Thyroid gland (tissue), 4 donors: ENCODE results near the gene POGLUT2. TPM values are rescaled to one million over a fixed set of nuclear protein-coding genes. Genes with fewer than 3 reads are reported as not detected.
A peak's percentile ranks its signal among the peaks of the same experiment; 100 is the strongest.

Experiments used
- DNase-seq, 2 donors: peaks; one replicate each; pipeline ENCODE4 v3.0.0-alpha.2; 2019
- H3K27ac ChIP-seq, 3 donors: fragments of 200-600 bp; sonication (generic); 1 replicate in 2 of 3; 2 replicates in 1 of 3; pipeline ENCODE4 v1.5.1; 2016 to 2019; ENCODE audit warnings: mild to moderate bottlenecking in 1 of 3, moderate library complexity in 1 of 3
- H3K27me3 ChIP-seq: fragments of 200-600 bp; sonication (generic); one replicate; pipeline ENCODE4 v1.5.1; 2019
- H3K36me3 ChIP-seq, 2 donors: fragments of 200-600 bp; sonication (generic); one replicate each; pipeline ENCODE4 v1.5.1; 2016 to 2019
- H3K4me1 ChIP-seq, 2 donors: fragments of 200-600 bp; sonication (generic); one replicate each; pipeline ENCODE4 v1.5.1; 2017 to 2019
- H3K4me3 ChIP-seq, 3 donors: fragments of 200-600 bp; sonication (generic); replicated peaks in 1 of 3; 1 replicate in 2 of 3; 2 replicates in 1 of 3; pipeline ENCODE4 v1.5.1; 2016; ENCODE audit warnings: mild to moderate bottlenecking in 1 of 3
- H3K9me3 ChIP-seq: fragments of 200-600 bp; sonication (generic); one replicate; pipeline ENCODE4 v1.5.1; 2017
- POLR2A ChIP-seq, 2 donors: fragments of 450-650 bp; IDR thresholded peaks; one replicate each; pipeline ENCODE4 v1.6.1; 2017; ENCODE audit warnings: antibody characterized with exemption in 2 of 2, mild to moderate bottlenecking in 2 of 2, moderate library complexity in 1 of 2
- WGBS, 2 donors: methylation state at CpG; one replicate each; pipeline ENCODE4 v1.1.5; 2017; 5-methylcytosine and 5-hydroxymethylcytosine counted together
- intact Hi-C: fragments of 100-400 bp; cut with DNase I; formaldehyde crosslinking; loops from one replicate; pipeline ENCODE4 v1.15.1; 2023
- total RNA-seq, 4 donors: library from RNA; depleted of rRNA; stranded (reverse); fragments of >200 nt; gene quantifications; one replicate each; pipeline ENCODE4 v1.2.3, GENCODE V29; 2016
- TF ChIP-seq, protein P1 (sequence below), 6 experiments: fragments of 200-600 bp in 3 of 6; fragments of 450-650 bp in 3 of 6; sonication (generic) in 3 of 6; IDR thresholded peaks; one replicate each; pipeline ENCODE4 v1.5.1; 2016 to 2019; ENCODE audit warnings: antibody characterized with exemption in 6 of 6, mild to moderate bottlenecking in 2 of 6, inconsistent platforms in 1 of 6, moderate library complexity in 1 of 6

The POGLUT2 gene
- total RNA-seq, 4 donors from 2014 or later, result 2.8 to 10.2 (median 3.5) TPM

DNA sequence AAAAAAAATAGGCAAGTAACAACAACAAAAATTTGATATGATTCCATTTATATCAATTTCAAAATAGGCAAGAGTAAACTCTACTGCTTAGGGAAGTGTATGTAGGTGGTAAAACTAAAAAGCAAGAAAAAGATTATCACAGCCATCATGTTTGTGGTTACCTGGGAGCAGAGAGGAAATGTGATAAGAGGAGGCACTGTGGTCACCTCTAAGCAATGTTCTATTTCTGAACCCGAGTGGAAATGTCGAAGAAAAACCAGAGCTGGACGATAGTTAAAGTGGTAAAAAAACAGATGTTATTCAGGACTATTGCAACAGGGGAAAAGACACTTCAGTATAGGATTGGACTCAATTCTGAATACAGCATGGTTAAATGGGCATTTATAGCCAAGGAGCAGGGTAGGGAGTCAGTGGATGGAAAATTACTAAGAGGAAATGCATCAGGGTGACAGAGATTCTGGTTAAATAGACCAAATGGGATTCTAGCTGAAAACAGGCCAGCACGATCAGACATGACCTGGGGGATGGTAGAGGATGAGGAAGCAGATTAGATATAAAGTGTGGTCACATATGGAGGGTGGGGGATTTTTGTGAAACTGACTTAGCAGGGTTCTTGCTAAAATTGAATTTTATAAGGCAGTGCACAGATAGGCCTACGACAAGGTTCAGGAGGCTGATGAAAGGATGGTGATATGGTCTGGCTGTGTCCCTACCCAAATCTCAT is 19.2 kb downstream of the POGLUT2 start:
- no peak overlapping the region for H3K27ac ChIP-seq
- WGBS, 2 donors, result 78 to 81% methylated on average over 5 of the region's 5 CpGs
- no peak overlapping the region for H3K4me3 ChIP-seq
- no peaks in the 10 kb centered on the region for H3K36me3 ChIP-seq
- TF ChIP-seq, protein P1, sequence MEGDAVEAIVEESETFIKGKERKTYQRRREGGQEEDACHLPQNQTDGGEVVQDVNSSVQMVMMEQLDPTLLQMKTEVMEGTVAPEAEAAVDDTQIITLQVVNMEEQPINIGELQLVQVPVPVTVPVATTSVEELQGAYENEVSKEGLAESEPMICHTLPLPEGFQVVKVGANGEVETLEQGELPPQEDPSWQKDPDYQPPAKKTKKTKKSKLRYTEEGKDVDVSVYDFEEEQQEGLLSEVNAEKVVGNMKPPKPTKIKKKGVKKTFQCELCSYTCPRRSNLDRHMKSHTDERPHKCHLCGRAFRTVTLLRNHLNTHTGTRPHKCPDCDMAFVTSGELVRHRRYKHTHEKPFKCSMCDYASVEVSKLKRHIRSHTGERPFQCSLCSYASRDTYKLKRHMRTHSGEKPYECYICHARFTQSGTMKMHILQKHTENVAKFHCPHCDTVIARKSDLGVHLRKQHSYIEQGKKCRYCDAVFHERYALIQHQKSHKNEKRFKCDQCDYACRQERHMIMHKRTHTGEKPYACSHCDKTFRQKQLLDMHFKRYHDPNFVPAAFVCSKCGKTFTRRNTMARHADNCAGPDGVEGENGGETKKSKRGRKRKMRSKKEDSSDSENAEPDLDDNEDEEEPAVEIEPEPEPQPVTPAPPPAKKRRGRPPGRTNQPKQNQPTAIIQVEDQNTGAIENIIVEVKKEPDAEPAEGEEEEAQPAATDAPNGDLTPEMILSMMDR (IDR thresholded peaks at IDR 0.05), result no peak
- TF ChIP-seq POLR2A (IDR thresholded peaks at IDR 0.05), result no peak
- H3K9me3 ChIP-seq, result no peaks in the 10 kb centered on the region
- H3K27me3 ChIP-seq, result no peaks in the 10 kb centered on the region
- no peak for DNase-seq
- H3K4me1 ChIP-seq, result no peaks in the 10 kb centered on the region
- intact Hi-C loops, result no loop called here

DNA sequence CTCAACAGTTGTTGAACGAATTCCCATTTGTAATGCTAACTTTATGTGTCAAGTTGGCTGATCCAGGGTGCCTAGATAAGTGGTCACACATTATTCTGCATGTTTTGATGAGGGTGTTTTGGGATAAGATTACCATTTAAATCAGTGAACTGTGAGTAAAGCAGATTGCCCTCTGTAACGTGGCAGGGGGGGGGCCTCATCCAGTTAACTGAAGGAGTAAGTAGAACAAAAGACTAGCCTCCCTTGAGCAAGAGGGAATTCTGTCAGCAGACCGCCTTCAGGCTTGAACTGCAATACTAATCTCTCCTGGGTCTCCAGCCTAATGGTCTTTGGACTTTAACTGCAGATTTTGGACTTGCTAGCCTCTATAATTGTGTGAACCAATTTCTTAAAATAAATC is 21.0 kb downstream of the POGLUT2 start:
- no peak overlapping the region for H3K4me3 ChIP-seq
- H3K36me3 ChIP-seq, result no peaks in the 10 kb centered on the region
- intact Hi-C loops, result no loop called here
- TF ChIP-seq, protein P1 (IDR thresholded peaks at IDR 0.05), result no peak
- no peak for TF ChIP-seq POLR2A (IDR thresholded peaks at IDR 0.05)
- no peak for DNase-seq
- no peaks in the 10 kb centered on the region for H3K9me3 ChIP-seq
- WGBS, 2 donors, result 85% methylated on average over 3 of the region's 3 CpGs
- no peaks in the 10 kb centered on the region for H3K27me3 ChIP-seq
- H3K4me1 ChIP-seq, result peaks cover 0 to 5% of the 10 kb centered on the region in 2 donors
- H3K27ac ChIP-seq, result no peak overlapping the region

DNA sequence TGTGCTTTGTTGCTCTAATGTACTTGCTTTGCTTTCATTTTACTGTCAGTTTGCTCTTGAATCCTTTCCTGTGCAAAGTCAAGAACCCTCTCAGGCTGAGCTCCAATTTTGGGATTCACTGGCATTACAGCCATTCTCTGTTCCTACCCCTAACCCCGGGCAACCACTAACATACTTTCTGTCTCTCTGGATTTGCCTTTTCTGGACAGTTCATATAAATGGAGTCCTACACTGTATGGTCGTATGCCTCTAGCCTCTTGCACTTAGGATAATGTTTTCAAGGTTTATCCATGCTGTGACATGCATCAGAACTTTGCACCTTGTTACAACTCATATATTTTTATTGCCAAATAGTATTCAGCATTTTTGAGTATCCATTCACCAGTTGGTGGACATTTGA is 22.5 kb downstream of the POGLUT2 start:
- 79 to 93% methylated on average over 2 of the region's 2 CpGs for whole genome bisulfite sequencing, 2 donors
- no peak for DNase-seq
- Histone ChIP-seq H3K27ac (no peak overlapping the region), H3K36me3 (no peaks in the 10 kb centered on the region), H3K4me3 (no peak overlapping the region), H3K4me1 (peaks cover 0 to 10% of the 10 kb centered on the region in 2 donors), H3K9me3 (no peaks in the 10 kb centered on the region), H3K27me3 (no peaks in the 10 kb centered on the region)
- TF ChIP-seq, protein P1 (IDR thresholded peaks at IDR 0.05), result no peak
- no peak for TF ChIP-seq POLR2A (IDR thresholded peaks at IDR 0.05)
- intact Hi-C loops, result no loop called here

DNA sequence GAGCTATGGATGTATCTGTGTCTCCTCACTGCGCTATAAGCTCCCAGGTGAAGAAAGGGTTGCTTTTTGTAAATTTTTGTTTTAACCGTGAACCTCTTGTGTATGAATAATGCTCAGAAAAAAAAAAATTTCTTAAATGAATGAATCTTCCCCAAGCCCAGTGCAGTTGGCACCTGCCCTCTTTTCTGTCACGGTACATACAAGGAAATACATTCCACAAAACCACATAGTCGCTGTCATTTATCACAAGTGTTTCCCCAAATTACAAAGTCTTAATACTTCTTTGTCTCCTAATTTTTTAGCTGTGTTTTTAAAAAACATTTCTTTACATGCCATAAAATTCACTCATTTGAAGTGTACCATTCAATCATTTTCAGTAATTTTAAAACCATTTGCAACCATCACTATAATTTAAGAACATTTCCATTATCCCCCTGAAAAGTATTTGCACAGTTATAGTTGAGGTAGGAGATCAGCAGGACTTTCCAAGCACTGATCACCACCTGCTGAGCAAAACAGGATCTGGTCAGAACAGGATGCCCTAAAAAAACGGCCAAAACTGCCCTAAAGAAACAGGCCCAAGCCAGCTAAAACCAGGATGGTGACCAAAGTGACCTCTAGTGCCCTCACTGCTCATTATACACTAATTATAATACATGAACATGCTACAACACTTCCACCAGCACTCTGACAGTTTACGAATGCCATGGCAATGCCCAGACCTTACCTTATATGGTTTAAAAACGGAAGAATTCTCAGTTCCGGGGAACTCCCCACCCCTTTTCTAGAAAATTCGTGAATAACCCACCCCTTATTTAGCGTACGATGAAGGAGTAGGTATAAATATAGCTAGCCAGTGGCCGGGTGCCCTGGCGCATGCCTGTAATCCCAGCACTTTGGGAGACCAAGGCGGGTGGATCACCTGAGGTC is 23.9 kb downstream of the POGLUT2 start:
- 91 to 92% methylated on average over 14 of the region's 14 CpGs for WGBS, 2 donors
- Histone ChIP-seq H3K27ac (no peak overlapping the region), H3K27me3 (no peaks in the 10 kb centered on the region), H3K4me3 (no peak overlapping the region), H3K9me3 (no peaks in the 10 kb centered on the region), H3K36me3 (no peaks in the 10 kb centered on the region), H3K4me1 (peaks cover 0 to 10% of the 10 kb centered on the region in 2 donors)
- no peak for DNase-seq
- intact Hi-C loops, result no loop called here
- TF ChIP-seq, protein P1 (IDR thresholded peaks at IDR 0.05), result no peak
- no peak for TF ChIP-seq POLR2A (IDR thresholded peaks at IDR 0.05)

DNA sequence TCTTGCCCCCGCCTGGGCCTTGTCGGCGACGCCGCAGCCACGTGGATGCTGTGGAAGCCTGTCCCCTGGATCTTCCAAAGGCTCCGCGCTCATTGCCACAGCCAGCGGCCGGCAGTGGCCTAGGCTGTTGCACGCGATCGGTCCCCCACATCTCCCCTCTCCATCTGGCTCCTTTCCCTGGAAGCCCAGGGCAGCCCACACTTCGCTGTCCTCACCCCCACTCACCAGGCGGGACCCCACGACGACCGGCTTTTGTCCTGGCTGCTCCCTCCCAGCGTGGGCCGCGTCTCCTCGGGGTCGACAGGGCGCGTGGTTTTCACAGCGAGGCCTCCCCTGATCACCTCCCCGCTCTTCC is 24.6 kb downstream of the POGLUT2 start:
- Histone ChIP-seq H3K4me1 (peaks cover 0 to 10% of the 10 kb centered on the region in 2 donors), H3K9me3 (no peaks in the 10 kb centered on the region), H3K36me3 (no peaks in the 10 kb centered on the region), H3K27ac (peak overlapping the region in 2 of 3 donors; percentile 60 to 79), H3K27me3 (no peaks in the 10 kb centered on the region), H3K4me3 (peak overlapping the region in 2 of 3 donors; percentile 60 to 93)
- DNase-seq, result no peak
- WGBS, 2 donors, result 74 to 80% methylated on average over 27 of the region's 27 CpGs
- TF ChIP-seq POLR2A (IDR thresholded peaks at IDR 0.05), result no peak
- TF ChIP-seq, protein P1 (IDR thresholded peaks at IDR 0.05), result no peak
- intact Hi-C loops, result no loop called here
